Measurements from ENCODE around the gene CNNM4.

CNNM4 gene

GRCh38 chr2:96729748-96730147, 31.0 kb upstream of the CNNM4 start:
- Histone ChIP-seq H4K20me1 (ENCODE audit: insufficient read depth, low read length, poor library complexity, severe bottlenecking) (no peaks in the 10 kb centered on the region), H3K4me1 (ENCODE audit: insufficient read depth, low read length, poor library complexity, severe bottlenecking) (no peaks in the 10 kb centered on the region), H3F3A (ENCODE audit: low read depth) (no peaks in the 10 kb centered on the region), H3K9ac (ENCODE audit: low read depth, low read length, poor library complexity, severe bottlenecking) (no peak overlapping the region), H3K36me3 (ENCODE audit: insufficient read depth, low read length) (peaks cover 37% of the 10 kb centered on the region; the same call in 1 of the 2 replicates), H3K79me2 (ENCODE audit: insufficient read depth, low read length) (no peaks in the 10 kb centered on the region), H3K4me2 (ENCODE audit: low read depth, low read length, poor library complexity, severe bottlenecking) (no peak overlapping the region), H3K27me3 (ENCODE audit: insufficient read depth, low read length, poor library complexity, severe bottlenecking) (no peaks in the 10 kb centered on the region), H3K9me3 (ENCODE audit: insufficient read depth, low read depth, low read length) (no peaks in the 10 kb centered on the region), H3K4me3 (ENCODE audit: low read length, poor library complexity, severe bottlenecking) (no peak overlapping the region), H2AFZ (ENCODE audit: low read length) (no peak overlapping the region), H3K9me2 (replicated peaks; ENCODE audit: low read depth, low read length) (no peaks in the 10 kb centered on the region)
- TF ChIP-seq EZH2phosphoT487 (IDR thresholded peaks at IDR 0.05; ENCODE audit: borderline replicate concordance) (no peak), CTCF (conservative IDR thresholded peaks at IDR 0.05; ENCODE audit: low read length) (no peak)

DNA sequence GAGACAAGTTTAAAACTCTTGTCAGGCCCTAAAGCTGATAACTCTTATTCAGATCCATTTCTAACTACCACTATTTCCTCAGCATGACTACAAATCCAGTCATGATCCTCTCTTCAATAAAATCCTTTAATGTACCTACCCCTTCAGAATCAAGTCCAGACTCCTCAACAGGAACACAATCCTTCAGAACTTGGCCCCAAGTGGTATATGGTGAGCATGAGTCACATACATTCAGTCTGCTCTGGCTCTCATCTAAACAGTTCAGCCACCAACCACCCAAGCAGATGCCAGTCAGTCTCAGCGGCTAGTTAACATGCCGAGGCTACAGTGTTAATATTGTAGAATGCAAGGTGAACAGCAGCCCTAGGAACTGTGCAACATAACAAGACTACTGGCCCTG, 30.5 kb upstream of the CNNM4 start:
- no peaks in the 10 kb centered on the region for H3K79me2 ChIP-seq (ENCODE audit: insufficient read depth, low read length)
- H3F3A ChIP-seq (ENCODE audit: low read depth) = no peaks in the 10 kb centered on the region
- H3K4me3 ChIP-seq (ENCODE audit: low read length, poor library complexity, severe bottlenecking) = no peak overlapping the region
- H3K27me3 ChIP-seq (ENCODE audit: insufficient read depth, low read length, poor library complexity, severe bottlenecking) = no peaks in the 10 kb centered on the region
- H3K36me3 ChIP-seq (ENCODE audit: insufficient read depth, low read length) = peaks cover 37% of the 10 kb centered on the region; the same call in 1 of the 2 replicates
- no peak overlapping the region for H3K9ac ChIP-seq (ENCODE audit: low read depth, low read length, poor library complexity, severe bottlenecking)
- no peak overlapping the region for H3K4me2 ChIP-seq (ENCODE audit: low read depth, low read length, poor library complexity, severe bottlenecking)
- no peak for TF ChIP-seq EZH2phosphoT487 (IDR thresholded peaks at IDR 0.05; ENCODE audit: borderline replicate concordance)
- no peak for TF ChIP-seq CTCF (conservative IDR thresholded peaks at IDR 0.05; ENCODE audit: low read length)
- H3K4me1 ChIP-seq (ENCODE audit: insufficient read depth, low read length, poor library complexity, severe bottlenecking) = no peaks in the 10 kb centered on the region
- no peak overlapping the region for H2AFZ ChIP-seq (ENCODE audit: low read length)
- no peaks in the 10 kb centered on the region for H4K20me1 ChIP-seq (ENCODE audit: insufficient read depth, low read length, poor library complexity, severe bottlenecking)
- H3K9me2 ChIP-seq (replicated peaks; ENCODE audit: low read depth, low read length) = no peaks in the 10 kb centered on the region
- H3K9me3 ChIP-seq (ENCODE audit: insufficient read depth, low read depth, low read length) = no peaks in the 10 kb centered on the region

DNA sequence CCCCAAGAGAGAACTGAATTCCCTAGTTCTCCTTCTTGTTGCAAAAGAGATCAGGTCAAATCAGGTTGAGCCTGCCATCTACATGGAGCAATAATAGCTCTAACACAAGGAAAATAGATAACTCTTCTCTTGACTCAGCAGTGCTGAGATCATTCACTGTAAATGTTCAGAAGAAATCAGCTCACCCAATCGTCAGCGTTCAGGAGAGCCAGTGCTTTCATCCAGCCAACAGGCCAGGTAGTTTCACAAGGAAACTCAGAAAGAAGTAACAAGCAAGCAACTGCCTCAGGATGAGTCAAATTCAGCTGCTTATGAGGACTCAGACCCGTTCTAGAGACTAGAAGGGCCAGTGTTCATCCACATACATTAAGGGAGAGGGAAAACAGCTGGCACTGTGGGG, 26.8 kb upstream of the CNNM4 start:
- H3K9me2 ChIP-seq (replicated peaks; ENCODE audit: low read depth, low read length) = no peaks in the 10 kb centered on the region
- H3F3A ChIP-seq (ENCODE audit: low read depth) = no peaks in the 10 kb centered on the region
- no peaks in the 10 kb centered on the region for H3K9me3 ChIP-seq (ENCODE audit: insufficient read depth, low read depth, low read length)
- H2AFZ ChIP-seq (ENCODE audit: low read length) = no peak overlapping the region
- H3K36me3 ChIP-seq (ENCODE audit: insufficient read depth, low read length) = peaks cover 25% of the 10 kb centered on the region; the same call in 1 of the 2 replicates
- H3K79me2 ChIP-seq (ENCODE audit: insufficient read depth, low read length) = peaks cover 6% of the 10 kb centered on the region
- H4K20me1 ChIP-seq (ENCODE audit: insufficient read depth, low read length, poor library complexity, severe bottlenecking) = peaks cover 6% of the 10 kb centered on the region
- H3K9ac ChIP-seq (ENCODE audit: low read depth, low read length, poor library complexity, severe bottlenecking) = no peak overlapping the region
- H3K27me3 ChIP-seq (ENCODE audit: insufficient read depth, low read length, poor library complexity, severe bottlenecking) = no peaks in the 10 kb centered on the region
- no peak for TF ChIP-seq CTCF (conservative IDR thresholded peaks at IDR 0.05; ENCODE audit: low read length)
- TF ChIP-seq EZH2phosphoT487 (IDR thresholded peaks at IDR 0.05; ENCODE audit: borderline replicate concordance) = no peak
- peaks cover 5% of the 10 kb centered on the region for H3K4me1 ChIP-seq (ENCODE audit: insufficient read depth, low read length, poor library complexity, severe bottlenecking)
- H3K4me2 ChIP-seq (ENCODE audit: low read depth, low read length, poor library complexity, severe bottlenecking) = no peak overlapping the region
- no peak overlapping the region for H3K4me3 ChIP-seq (ENCODE audit: low read length, poor library complexity, severe bottlenecking)

Measured in Loucy (cell line).